ENCODE measurements around the gene AGGF1. TPM values are rescaled to one million over a fixed set of nuclear protein-coding genes. Genes with fewer than 3 reads are reported as not detected.

Gene AGGF1, protein sequence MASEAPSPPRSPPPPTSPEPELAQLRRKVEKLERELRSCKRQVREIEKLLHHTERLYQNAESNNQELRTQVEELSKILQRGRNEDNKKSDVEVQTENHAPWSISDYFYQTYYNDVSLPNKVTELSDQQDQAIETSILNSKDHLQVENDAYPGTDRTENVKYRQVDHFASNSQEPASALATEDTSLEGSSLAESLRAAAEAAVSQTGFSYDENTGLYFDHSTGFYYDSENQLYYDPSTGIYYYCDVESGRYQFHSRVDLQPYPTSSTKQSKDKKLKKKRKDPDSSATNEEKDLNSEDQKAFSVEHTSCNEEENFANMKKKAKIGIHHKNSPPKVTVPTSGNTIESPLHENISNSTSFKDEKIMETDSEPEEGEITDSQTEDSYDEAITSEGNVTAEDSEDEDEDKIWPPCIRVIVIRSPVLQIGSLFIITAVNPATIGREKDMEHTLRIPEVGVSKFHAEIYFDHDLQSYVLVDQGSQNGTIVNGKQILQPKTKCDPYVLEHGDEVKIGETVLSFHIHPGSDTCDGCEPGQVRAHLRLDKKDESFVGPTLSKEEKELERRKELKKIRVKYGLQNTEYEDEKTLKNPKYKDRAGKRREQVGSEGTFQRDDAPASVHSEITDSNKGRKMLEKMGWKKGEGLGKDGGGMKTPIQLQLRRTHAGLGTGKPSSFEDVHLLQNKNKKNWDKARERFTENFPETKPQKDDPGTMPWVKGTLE
- total RNA-seq: 10 to 100 TPM; 20.8 to 24.4 TPM
- polyA plus RNA-seq (2013, experiment 1 of 2): 18.2 TPM
- polyA plus RNA-seq (2013, experiment 2 of 2): 17.9 TPM
- long read RNA-seq, experiment 1, full-length matches to known transcripts: 8 of 11 reads
- long read RNA-seq, experiment 1, partial matches to known transcripts: 3 of 11 reads
- long read RNA-seq, experiment 1, other reads (novel, unspliced or antisense): 0 of 11 reads
- long read RNA-seq, experiment 2, full-length matches to known transcripts: 73 of 87 reads
- long read RNA-seq, experiment 2, partial matches to known transcripts: 9 of 87 reads
- long read RNA-seq, experiment 2, other reads (novel, unspliced or antisense): 5 of 87 reads
- long read RNA-seq, experiment 3, full-length matches to known transcripts: 36 of 106 reads
- long read RNA-seq, experiment 3, partial matches to known transcripts: 61 of 106 reads
- long read RNA-seq, experiment 3, other reads (novel, unspliced or antisense): 9 of 106 reads
- long read RNA-seq, experiment 4, full-length matches to known transcripts: 2 of 6 reads
- long read RNA-seq, experiment 4, partial matches to known transcripts: 4 of 6 reads
- long read RNA-seq, experiment 4, other reads (novel, unspliced or antisense): 0 of 6 reads

DNA sequence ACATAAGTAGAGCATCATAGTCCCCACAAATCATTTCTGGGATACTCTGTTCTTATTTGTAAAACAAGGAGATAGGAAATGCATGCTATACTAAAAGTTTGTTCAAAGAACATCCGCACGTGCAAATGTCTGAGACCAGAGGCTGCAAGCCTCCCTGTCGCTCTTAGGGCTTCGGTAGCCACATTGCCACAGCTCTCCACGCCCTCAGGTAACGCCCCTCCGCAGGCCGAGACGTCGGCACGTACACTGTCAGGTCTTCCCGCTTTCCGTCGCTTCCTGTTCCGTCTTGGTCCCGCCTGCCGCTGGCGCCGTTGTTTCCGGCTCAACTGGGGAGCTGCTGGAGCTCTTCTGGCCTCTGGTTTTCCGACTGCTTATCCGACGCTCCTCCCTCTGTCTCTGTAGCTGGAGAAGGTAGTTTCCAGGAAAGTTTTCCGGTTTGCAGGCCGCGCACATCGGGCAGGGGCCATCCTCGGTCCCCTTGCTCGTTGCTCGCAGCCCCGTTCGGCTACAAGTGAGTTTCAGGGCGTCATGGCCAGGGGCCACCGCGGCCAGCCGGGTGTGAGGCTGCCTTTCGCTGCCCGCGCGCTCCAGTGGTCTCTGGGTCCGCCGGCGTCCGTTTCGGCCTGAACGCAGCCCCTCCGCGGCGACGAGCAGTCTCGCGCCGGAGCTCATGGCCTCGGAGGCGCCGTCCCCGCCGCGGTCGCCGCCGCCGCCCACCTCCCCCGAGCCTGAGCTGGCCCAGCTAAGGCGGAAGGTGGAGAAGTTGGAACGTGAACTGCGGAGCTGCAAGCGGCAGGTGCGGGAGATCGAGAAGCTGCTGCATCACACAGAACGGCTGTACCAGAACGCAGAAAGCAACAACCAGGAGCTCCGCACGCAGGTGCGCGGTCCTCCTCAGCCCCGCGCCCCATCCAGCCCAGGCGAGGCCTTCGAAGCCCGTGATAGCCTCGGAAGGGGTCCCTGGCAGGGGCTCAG, at the start of gene AGGF1:
TSS of gene AGGF1 (plus strand) at position 308 of the 975 bp plus-strand sequence. CDS start at position 671, 363 bp downstream.
- peaks cover 8% of the 10 kb centered on the region for H3K36me3 Mint-ChIP-seq (ENCODE audit: low read depth)
- H3K27me3 ChIP-seq (ENCODE audit: control insufficient read depth, insufficient read depth, low read length, poor library complexity, severe bottlenecking): peaks cover 7% of the 10 kb centered on the region
- WGBS, 2 experiments (ENCODE audit: insufficient coverage in 1 of 2, insufficient read length in 1 of 2): 5% methylated on average over 8 to 82 of the region's 82 CpGs
- DNase-seq: peak; percentile 97
- peak within 1 kb of the TSS; percentile 78 for H3K4me3 ChIP-seq (ENCODE audit: low read length)
- H3K27ac ChIP-seq (ENCODE audit: low read depth, low read length): peak within 1 kb of the TSS; percentile 61
- TF ChIP-seq, protein P1, sequence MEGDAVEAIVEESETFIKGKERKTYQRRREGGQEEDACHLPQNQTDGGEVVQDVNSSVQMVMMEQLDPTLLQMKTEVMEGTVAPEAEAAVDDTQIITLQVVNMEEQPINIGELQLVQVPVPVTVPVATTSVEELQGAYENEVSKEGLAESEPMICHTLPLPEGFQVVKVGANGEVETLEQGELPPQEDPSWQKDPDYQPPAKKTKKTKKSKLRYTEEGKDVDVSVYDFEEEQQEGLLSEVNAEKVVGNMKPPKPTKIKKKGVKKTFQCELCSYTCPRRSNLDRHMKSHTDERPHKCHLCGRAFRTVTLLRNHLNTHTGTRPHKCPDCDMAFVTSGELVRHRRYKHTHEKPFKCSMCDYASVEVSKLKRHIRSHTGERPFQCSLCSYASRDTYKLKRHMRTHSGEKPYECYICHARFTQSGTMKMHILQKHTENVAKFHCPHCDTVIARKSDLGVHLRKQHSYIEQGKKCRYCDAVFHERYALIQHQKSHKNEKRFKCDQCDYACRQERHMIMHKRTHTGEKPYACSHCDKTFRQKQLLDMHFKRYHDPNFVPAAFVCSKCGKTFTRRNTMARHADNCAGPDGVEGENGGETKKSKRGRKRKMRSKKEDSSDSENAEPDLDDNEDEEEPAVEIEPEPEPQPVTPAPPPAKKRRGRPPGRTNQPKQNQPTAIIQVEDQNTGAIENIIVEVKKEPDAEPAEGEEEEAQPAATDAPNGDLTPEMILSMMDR (conservative IDR thresholded peaks at IDR 0.05): no peak
- H3K27me3 Mint-ChIP-seq (ENCODE audit: insufficient read depth): peaks cover 25% of the 10 kb centered on the region
- peaks cover 27% of the 10 kb centered on the region for H3K9me3 Mint-ChIP-seq
- H3K4me1 ChIP-seq (ENCODE audit: control insufficient read depth, insufficient read depth, low read length): peaks cover 5% of the 10 kb centered on the region
- peak within 1 kb of the TSS; percentile 69 for H3K9ac ChIP-seq (ENCODE audit: extremely low read depth, low read length, poor library complexity, severe bottlenecking)
- peak within 1 kb of the TSS; percentile 80 for H3K4me3 Mint-ChIP-seq
- peaks cover 5% of the 10 kb centered on the region for H3K4me1 Mint-ChIP-seq
- H3K36me3 ChIP-seq (ENCODE audit: control insufficient read depth, insufficient read depth, low read length): peaks cover 12% of the 10 kb centered on the region
- H3K27ac Mint-ChIP-seq: peak within 1 kb of the TSS; percentile 94
- H3K9me3 ChIP-seq (ENCODE audit: control insufficient read depth, low read length): peaks cover 19% of the 10 kb centered on the region

DNA sequence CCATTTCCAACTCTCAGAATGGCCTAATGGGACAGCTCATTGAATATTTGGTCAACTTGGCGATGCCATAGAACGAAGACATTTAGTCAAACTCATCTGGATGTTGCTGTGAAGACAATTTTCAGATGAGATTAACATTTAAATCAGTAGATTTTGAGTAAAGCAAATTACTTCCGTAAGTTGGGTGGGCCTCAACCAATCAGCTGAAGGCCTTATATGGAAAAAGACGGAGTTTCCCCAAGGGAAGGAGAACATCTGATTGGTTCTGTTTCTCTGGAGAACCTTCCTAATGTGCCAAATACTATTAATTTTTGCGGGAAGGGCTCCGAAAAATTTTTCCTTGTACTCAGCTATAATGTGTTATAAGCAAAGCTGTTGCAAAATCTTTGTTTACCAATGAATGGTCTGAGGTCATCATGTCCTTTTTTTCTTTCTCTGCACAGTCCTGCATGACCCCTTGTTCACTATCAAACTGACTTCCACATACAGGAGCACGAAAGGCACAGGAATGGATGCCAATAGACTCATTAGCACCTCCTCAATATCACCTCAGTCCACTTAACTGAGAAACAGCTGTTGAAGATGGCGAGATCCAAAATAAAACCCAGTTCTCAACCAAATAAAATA, 49.6 kb upstream of the AGGF1 start:
- H3K27me3 ChIP-seq (ENCODE audit: control insufficient read depth, insufficient read depth, low read length, poor library complexity, severe bottlenecking): no peaks in the 10 kb centered on the region
- no peak overlapping the region for H3K4me3 ChIP-seq (ENCODE audit: low read length)
- H3K27ac Mint-ChIP-seq: no peak overlapping the region
- TF ChIP-seq, protein P1 (conservative IDR thresholded peaks at IDR 0.05): no peak
- H3K4me1 ChIP-seq (ENCODE audit: control insufficient read depth, insufficient read depth, low read length): no peaks in the 10 kb centered on the region
- H3K4me3 Mint-ChIP-seq: no peak overlapping the region
- H3K9ac ChIP-seq (ENCODE audit: extremely low read depth, low read length, poor library complexity, severe bottlenecking): no peak overlapping the region
- peaks cover 40% of the 10 kb centered on the region for H3K36me3 Mint-ChIP-seq (ENCODE audit: low read depth)
- WGBS, 2 experiments (ENCODE audit: insufficient coverage in 1 of 2, insufficient read length in 1 of 2): 95 to 96% methylated on average over 6 to 7 of the region's 8 CpGs
- H3K36me3 ChIP-seq (ENCODE audit: control insufficient read depth, insufficient read depth, low read length): no peaks in the 10 kb centered on the region
- no peaks in the 10 kb centered on the region for H3K9me3 ChIP-seq (ENCODE audit: control insufficient read depth, low read length)
- DNase-seq: no peak
- no peaks in the 10 kb centered on the region for H3K27me3 Mint-ChIP-seq (ENCODE audit: insufficient read depth)
- H3K27ac ChIP-seq (ENCODE audit: low read depth, low read length): no peak overlapping the region
- H3K4me1 Mint-ChIP-seq: no peaks in the 10 kb centered on the region
- peaks cover 10% of the 10 kb centered on the region for H3K9me3 Mint-ChIP-seq

Measured in endodermal cell (in vitro differentiated cells).